ENCODE data around the gene RIMBP3C.
"Not testable (repeated sequence)": the region's sequence is repeated elsewhere in the genome, so short reads cannot be mapped to it uniquely, and the experiment has no call there.

The RIMBP3C gene

GRCh38 chr22:21532863-21533648, 18.2 kb downstream of the RIMBP3C start:
- not testable (repeated sequence) for DNase-seq (ENCODE audit: low read depth in 3 of 3, low spot score in 1 of 3)

- not testable (repeated sequence) for DNase-seq (ENCODE audit: low read depth in 3 of 3, low spot score in 1 of 3)
Observed at GRCh38 chr22:21531525-21531924, 19.7 kb downstream of the RIMBP3C start.

GRCh38 chr22:21526705-21527500, 24.4 kb downstream of the RIMBP3C start:
- not testable (repeated sequence) for DNase-seq (ENCODE audit: low read depth in 3 of 3, low spot score in 1 of 3)

GRCh38 chr22:21516970-21517764, 34.1 kb downstream of the RIMBP3C start:
- peak in 1 of 3 donors; percentile 38 for DNase-seq (ENCODE audit: low read depth in 3 of 3, low spot score in 1 of 3)

GRCh38 chr22:21516522-21516921, 34.7 kb downstream of the RIMBP3C start:
- DNase-seq (ENCODE audit: low read depth in 3 of 3, low spot score in 1 of 3): not testable (repeated sequence)

- not testable (repeated sequence) for DNase-seq (ENCODE audit: low read depth in 3 of 3, low spot score in 1 of 3)
Observed at GRCh38 chr22:21515234-21515633, 36.0 kb downstream of the RIMBP3C start.

GRCh38 chr22:21514117-21514516, 37.1 kb downstream of the RIMBP3C start:
- DNase-seq (ENCODE audit: low read depth in 3 of 3, low spot score in 1 of 3): not testable (repeated sequence)

GRCh38 chr22:21512022-21512421, 39.2 kb downstream of the RIMBP3C start:
- not testable (repeated sequence) for DNase-seq (ENCODE audit: low read depth in 3 of 3, low spot score in 1 of 3)

- DNase-seq (ENCODE audit: low read depth in 3 of 3, low spot score in 1 of 3): not testable (repeated sequence)
Observed at GRCh38 chr22:21510397-21510796, 40.9 kb downstream of the RIMBP3C start.

GRCh38 chr22:21499623-21500506, 51.4 kb downstream of the RIMBP3C start:
- DNase-seq (ENCODE audit: low read depth in 3 of 3, low spot score in 1 of 3): not testable (repeated sequence)

GRCh38 chr22:21498489-21498888, 52.8 kb downstream of the RIMBP3C start:
- not testable (repeated sequence) for DNase-seq (ENCODE audit: low read depth in 3 of 3, low spot score in 1 of 3)

GRCh38 chr22:21497984-21498383, 53.3 kb downstream of the RIMBP3C start:
- DNase-seq (ENCODE audit: low read depth in 3 of 3, low spot score in 1 of 3): not testable (repeated sequence)

All from stimulated activated CD4-positive, alpha-beta T cell treated with anti-CD3 and anti-CD28 coated beads, TNF-alpha, amount 100 ng/mL, for 1 hour (primary cell).